HG03521 (cell line): ENCODE results near the gene DENND2D.

Experiments
- ATAC-seq: cut with Tn5 transposase; IDR thresholded peaks from one replicate; pipeline ENCODE4 v1.9.1; 2021; ENCODE audit warnings: mild to moderate bottlenecking, moderate library complexity; ENCODE audit not compliant: unreplicated experiment

The DENND2D gene

GRCh38 chr1:111199881-111200801 lies at the start of gene DENND2D:
TSS of gene DENND2D (minus strand) at chr1:111200646. CDS start at chr1:111200459, 187 bp downstream.
- no peak for ATAC-seq

- no peak for ATAC-seq
These were observed 49.5 kb upstream of the DENND2D start for GRCh38 chr1:111249960-111250359.

- no peak for ATAC-seq
These were observed 46.8 kb upstream of the DENND2D start for GRCh38 chr1:111247125-111247838.

- ATAC-seq, result no peak
These were observed 42.5 kb upstream of the DENND2D start for GRCh38 chr1:111242805-111243523.

- ATAC-seq, result no peak
These were observed 41.4 kb upstream of the DENND2D start for GRCh38 chr1:111241797-111242196.

- no peak for ATAC-seq
These were observed 37.8 kb upstream of the DENND2D start for GRCh38 chr1:111238056-111238795.

- no peak for ATAC-seq
These were observed 36.4 kb upstream of the DENND2D start for GRCh38 chr1:111236806-111237205.

GRCh38 chr1:111236379-111236778 lies 35.9 kb upstream of the DENND2D start:
- no peak for ATAC-seq

- no peak for ATAC-seq
These were observed 34.4 kb upstream of the DENND2D start for GRCh38 chr1:111234866-111235265.

- ATAC-seq, result no peak
These were observed 33.8 kb upstream of the DENND2D start for GRCh38 chr1:111234258-111234657.

GRCh38 chr1:111232134-111232533 lies 31.7 kb upstream of the DENND2D start:
- ATAC-seq, result no peak

- ATAC-seq, result no peak
These were observed 28.3 kb upstream of the DENND2D start for GRCh38 chr1:111228748-111229126.

GRCh38 chr1:111227851-111228747 lies 27.7 kb upstream of the DENND2D start:
- no peak for ATAC-seq

- no peak for ATAC-seq
These were observed 27.0 kb upstream of the DENND2D start, which contains the start of gene CHI3L2 for GRCh38 chr1:111227434-111227833. TSS of gene CHI3L2 (plus strand) at chr1:111227713. CDS start at chr1:111227730, 17 bp downstream.

- ATAC-seq, result no peak
These were observed 25.4 kb upstream of the DENND2D start for GRCh38 chr1:111225717-111226400.

GRCh38 chr1:111225091-111225490 lies 24.6 kb upstream of the DENND2D start:
- ATAC-seq, result no peak

- no peak for ATAC-seq
These were observed 22.8 kb upstream of the DENND2D start for GRCh38 chr1:111223126-111223685.

GRCh38 chr1:111222308-111223125 lies 22.1 kb upstream of the DENND2D start:
- peak; percentile 33 for ATAC-seq
